Activated CD4-positive, alpha-beta T cell treated with anti-CD3 and anti-CD28 coated beads for 36 hours (primary cell): ENCODE results near the gene ZKSCAN4. TPM values are rescaled to one million over a fixed set of nuclear protein-coding genes. Genes with fewer than 3 reads are reported as not detected.

ENCODE experiments used
- ATAC-seq: fragments of 200-7000 bp; cut with Tn5 transposase; one replicate; pipeline ENCODE4 v1.10.0; 2021; ENCODE audit warnings: mild to moderate bottlenecking, moderate library complexity
- CTCF ChIA-PET: fragments of 350-600 bp; sonication (Branson Sonifier 250); formaldehyde crosslinking; loops from one replicate; lab custom pipeline; 2021; ENCODE audit warnings: antibody characterized with exemption; lab: Charles Lee
- POLR2A ChIA-PET: fragments of 350-600 bp; sonication (Branson Sonifier 250); formaldehyde crosslinking; loops from one replicate; lab custom pipeline; 2021; ENCODE audit warnings: antibody characterized with exemption, inconsistent platforms; lab: Charles Lee
- DNase-seq: peaks from one replicate; pipeline ENCODE4 v3.0.0-alpha.2; 2020
- H3K27ac Mint-ChIP-seq: one replicate; pipeline ENCODE4 v1.8.0; 2021; ENCODE audit warnings: mixed read lengths
- H3K27me3 Mint-ChIP-seq: one replicate; pipeline ENCODE4 v1.8.0; 2021; ENCODE audit warnings: mixed read lengths
- H3K36me3 Mint-ChIP-seq: one replicate; pipeline ENCODE4 v1.8.0; 2021; ENCODE audit warnings: low read depth, mixed read lengths
- H3K4me1 Mint-ChIP-seq: one replicate; pipeline ENCODE4 v1.8.0; 2021; ENCODE audit warnings: mixed read lengths
- H3K4me3 Mint-ChIP-seq: one replicate; pipeline ENCODE4 v1.8.0; 2021; ENCODE audit warnings: mild to moderate bottlenecking, moderate library complexity, mixed read lengths
- H3K9me3 Mint-ChIP-seq: one replicate; pipeline ENCODE4 v1.8.0; 2021; ENCODE audit warnings: low read depth, mixed read lengths
- intact Hi-C, 2 experiments: fragments of 100-400 bp; cut with DNase I in 1 of 2; cut with micrococcal nuclease in 1 of 2; formaldehyde crosslinking; loops; one replicate each; pipeline versions ENCODE4 v1.14.2 to v1.15.1; 2022 to 2024; cut with DNase I, micrococcal nuclease
- total RNA-seq, 2 experiments: library from RNA; stranded (reverse); gene quantifications; one replicate each; pipeline ENCODE4 v1.2.3, GENCODE V29; 2021

The ZKSCAN4 gene
- total RNA-seq, 2 experiments from 2014 or later = 3.2 to 4.1 TPM

GRCh38 chr6:28250747-28251146, 1.3 kb downstream of the ZKSCAN4 start:
- Mint-ChIP-seq H3K36me3 (peaks cover 25% of the 10 kb centered on the region), H3K4me1 (peaks cover 14% of the 10 kb centered on the region), H3K4me3 (peak overlapping the region; percentile 99), H3K9me3 (no peaks in the 10 kb centered on the region), H3K27ac (peak overlapping the region; percentile 4), H3K27me3 (no peaks in the 10 kb centered on the region)
- intact Hi-C loops = loop anchor here (5.0 to 10.0 kb wide), 3 partner anchors 97 to 866 kb away; partner anchors contain the start of genes ZKSCAN3 (in 1 of the 2), ZNF165 (in 1 of the 2) and ZNF391 (in 1 of the 2)
- DNase-seq = no peak
- ChIA-PET POLR2A (no interaction called here), CTCF (interaction anchor here (1.0 to 1.4 kb wide), 3 partner anchors 23 to 160 kb away, joined by 3 read pairs; no protein-coding TSS in a partner anchor)
- no peak for ATAC-seq

- POLR2A ChIA-PET = no interaction called here
- H3K36me3 Mint-ChIP-seq = peaks cover 38% of the 10 kb centered on the region
Observed at GRCh38 chr6:28248916-28249315, 3.2 kb downstream of the ZKSCAN4 start.

DNA sequence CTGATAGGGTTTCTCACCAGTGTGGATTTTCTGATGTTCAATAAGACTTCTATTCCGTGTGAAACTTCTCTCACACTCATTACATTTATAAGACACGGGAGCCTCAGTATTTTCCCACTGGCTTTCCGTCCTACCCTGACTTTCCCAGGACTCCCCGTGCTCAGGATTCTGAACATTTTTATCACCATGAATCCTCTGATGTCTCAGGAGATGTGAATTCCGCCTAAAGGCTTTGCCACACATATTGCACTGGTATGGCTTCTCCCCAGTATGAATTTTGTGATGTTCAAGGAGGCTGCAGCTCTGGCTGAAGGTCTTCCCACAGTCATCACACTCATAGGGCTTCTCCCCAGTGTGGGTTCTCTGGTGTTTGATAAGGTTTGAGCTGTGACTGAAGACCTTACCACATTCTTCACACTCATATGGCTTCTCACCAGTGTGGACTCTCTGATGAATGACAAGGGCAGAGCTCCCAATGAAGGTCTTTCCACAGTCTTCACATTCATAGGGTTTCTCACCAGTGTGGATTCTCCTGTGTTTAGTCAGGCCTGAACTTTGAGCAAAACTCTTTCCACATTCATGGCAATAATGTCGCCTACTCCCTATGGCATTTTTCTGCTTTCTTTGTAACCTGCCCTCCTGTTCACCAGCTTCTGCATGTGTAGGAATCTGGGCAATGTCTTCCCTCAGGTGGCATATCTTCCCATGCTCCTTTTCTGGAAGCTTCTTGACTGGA, 6.7 kb downstream of the ZKSCAN4 start:
- intact Hi-C loops = no loop called here
- Mint-ChIP-seq H3K36me3 (peaks cover 38% of the 10 kb centered on the region), H3K27ac (no peak overlapping the region), H3K9me3 (no peaks in the 10 kb centered on the region), H3K4me1 (no peaks in the 10 kb centered on the region), H3K4me3 (no peak overlapping the region), H3K27me3 (no peaks in the 10 kb centered on the region)
- no peak for ATAC-seq
- POLR2A ChIA-PET = interaction anchor here (0.6 kb wide), 1 partner anchor 1082 kb away, joined by 5 read pairs; no protein-coding TSS in a partner anchor
- CTCF ChIA-PET = no interaction called here
- DNase-seq = no peak

More at GRCh38 chr6:28248916-28249315, 3.2 kb downstream of the ZKSCAN4 start:
- H3K27ac Mint-ChIP-seq = no peak overlapping the region
- H3K4me1 Mint-ChIP-seq = peaks cover 14% of the 10 kb centered on the region
- ATAC-seq = no peak
- intact Hi-C loops = no loop called here
- no peak for DNase-seq
- H3K4me3 Mint-ChIP-seq = no peak overlapping the region
- CTCF ChIA-PET = interaction anchor here (0.9 to 1.5 kb wide), 2 partner anchors 108 to 109 kb away, joined by 3 to 7 read pairs; no protein-coding TSS in a partner anchor
- no peaks in the 10 kb centered on the region for H3K27me3 Mint-ChIP-seq
- no peaks in the 10 kb centered on the region for H3K9me3 Mint-ChIP-seq

- ATAC-seq (no peak), DNase-seq (no peak)
- Mint-ChIP-seq H3K27ac (no peak overlapping the region), H3K9me3 (no peaks in the 10 kb centered on the region), H3K4me1 (no peaks in the 10 kb centered on the region), H3K36me3 (peaks cover 37% of the 10 kb centered on the region), H3K4me3 (no peak overlapping the region), H3K27me3 (no peaks in the 10 kb centered on the region)
- ChIA-PET CTCF (interaction anchor here (0.7 kb wide), 1 partner anchor 113 kb away, joined by 3 read pairs; no protein-coding TSS in a partner anchor), POLR2A (no interaction called here)
- intact Hi-C loops = no loop called here
Observed at GRCh38 chr6:28243946-28244345, 8.1 kb downstream of the ZKSCAN4 start.

DNA sequence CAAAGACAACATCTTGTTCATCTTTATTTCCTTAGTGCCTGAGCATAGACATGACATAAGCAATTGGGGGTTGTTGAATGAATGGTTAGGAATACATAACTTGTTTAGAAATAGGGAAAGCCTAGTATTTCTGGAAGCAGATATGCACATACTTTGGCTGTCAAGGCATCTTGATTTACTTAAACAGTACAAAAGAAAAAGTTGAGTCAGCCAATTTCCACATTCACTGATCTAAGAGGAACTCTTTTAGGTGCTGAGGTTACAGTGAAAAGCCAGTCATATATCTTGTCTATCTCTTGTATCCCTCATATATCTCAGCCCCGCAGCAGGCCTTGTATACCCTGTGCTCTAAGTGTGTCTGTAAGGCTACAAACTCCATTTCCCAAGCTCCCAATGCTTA, 11.6 kb downstream of the ZKSCAN4 start:
- ChIA-PET POLR2A (no interaction called here), CTCF (no interaction called here)
- DNase-seq = no peak
- Mint-ChIP-seq H3K4me3 (no peak overlapping the region), H3K9me3 (no peaks in the 10 kb centered on the region), H3K27me3 (peaks cover 4% of the 10 kb centered on the region), H3K27ac (no peak overlapping the region), H3K36me3 (peaks cover 10% of the 10 kb centered on the region), H3K4me1 (no peaks in the 10 kb centered on the region)
- intact Hi-C loops = no loop called here
- no peak for ATAC-seq

DNA sequence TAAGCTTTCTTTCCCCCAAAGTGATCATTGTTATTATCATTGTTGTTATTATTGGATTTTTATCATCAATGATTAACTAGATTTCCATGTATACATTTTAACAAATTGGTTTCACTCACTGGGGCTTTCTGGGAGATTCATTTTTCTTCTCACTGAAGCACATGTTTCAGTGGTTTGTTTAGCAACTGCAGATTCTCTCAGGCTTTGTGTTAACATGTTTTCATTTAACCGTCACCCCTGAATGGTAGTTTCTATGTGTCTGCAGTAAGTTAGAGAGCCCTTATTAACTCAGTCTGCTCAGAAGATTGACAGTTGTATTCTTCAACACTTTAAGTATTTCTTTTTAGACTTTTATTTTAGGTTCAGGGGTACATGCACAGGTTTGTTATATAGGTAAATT, 12.4 kb downstream of the ZKSCAN4 start:
- no peaks in the 10 kb centered on the region for H3K9me3 Mint-ChIP-seq
- no peak overlapping the region for H3K27ac Mint-ChIP-seq
- H3K4me3 Mint-ChIP-seq = no peak overlapping the region
- intact Hi-C loops = no loop called here
- no peaks in the 10 kb centered on the region for H3K4me1 Mint-ChIP-seq
- peaks cover 4% of the 10 kb centered on the region for H3K36me3 Mint-ChIP-seq
- ATAC-seq (no peak), DNase-seq (no peak)
- ChIA-PET POLR2A (no interaction called here), CTCF (no interaction called here)
- H3K27me3 Mint-ChIP-seq = peaks cover 4% of the 10 kb centered on the region

- ATAC-seq (no peak), DNase-seq (no peak)
- no peaks in the 10 kb centered on the region for H3K4me1 Mint-ChIP-seq
- intact Hi-C loops = no loop called here
- H3K27ac Mint-ChIP-seq = no peak overlapping the region
- ChIA-PET POLR2A (no interaction called here), CTCF (no interaction called here)
- peaks cover 4% of the 10 kb centered on the region for H3K27me3 Mint-ChIP-seq
- H3K36me3 Mint-ChIP-seq = no peaks in the 10 kb centered on the region
- H3K9me3 Mint-ChIP-seq = no peaks in the 10 kb centered on the region
- no peak overlapping the region for H3K4me3 Mint-ChIP-seq
Observed at GRCh38 chr6:28235912-28236452, 16.1 kb downstream of the ZKSCAN4 start.

DNA sequence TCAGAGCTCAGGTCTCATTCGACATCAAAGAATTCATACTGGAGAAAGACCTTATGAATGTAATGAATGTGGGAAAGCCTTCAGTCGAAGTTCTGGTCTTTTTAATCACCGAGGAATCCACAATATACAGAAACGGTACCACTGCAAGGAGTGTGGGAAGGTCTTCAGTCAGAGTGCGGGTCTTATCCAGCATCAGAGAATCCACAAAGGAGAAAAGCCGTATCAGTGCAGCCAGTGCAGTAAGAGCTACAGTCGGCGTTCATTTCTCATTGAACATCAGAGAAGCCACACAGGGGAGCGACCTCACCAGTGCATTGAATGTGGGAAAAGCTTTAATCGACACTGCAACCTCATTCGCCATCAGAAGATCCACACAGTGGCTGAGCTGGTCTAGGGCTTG, 19.3 kb downstream of the ZKSCAN4 start:
- Mint-ChIP-seq H3K9me3 (no peaks in the 10 kb centered on the region), H3K27me3 (peaks cover 2% of the 10 kb centered on the region), H3K4me3 (no peak overlapping the region), H3K4me1 (no peaks in the 10 kb centered on the region), H3K27ac (no peak overlapping the region), H3K36me3 (no peaks in the 10 kb centered on the region)
- no peak for DNase-seq
- CTCF ChIA-PET = interaction anchor here (1.0 kb wide), 2 partner anchors 9 to 123 kb away, joined by 3 read pairs; no protein-coding TSS in a partner anchor
- ATAC-seq = no peak
- intact Hi-C loops = no loop called here
- POLR2A ChIA-PET = no interaction called here

DNA sequence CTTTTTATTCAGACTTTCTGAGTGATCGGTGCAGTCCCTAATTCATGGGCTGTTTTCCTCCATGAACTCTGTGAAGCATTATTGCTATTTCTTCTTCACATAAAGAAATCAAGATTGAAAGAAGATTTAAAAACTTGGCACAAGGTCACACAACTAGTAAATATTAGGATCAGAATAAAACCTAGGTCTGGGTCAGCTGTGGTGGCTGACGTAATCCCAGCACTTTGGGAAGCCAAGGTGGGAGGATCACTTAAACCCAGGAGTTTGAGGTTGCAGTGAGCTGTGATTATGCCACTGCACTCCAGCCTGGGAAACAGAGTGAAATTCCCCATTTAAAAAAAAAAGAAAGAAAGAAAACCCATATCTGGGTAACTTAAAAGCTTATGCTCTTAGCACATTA, 25.6 kb downstream of the ZKSCAN4 start:
- intact Hi-C loops = no loop called here
- no peak overlapping the region for H3K27ac Mint-ChIP-seq
- DNase-seq (no peak), ATAC-seq (no peak)
- POLR2A ChIA-PET = no interaction called here
- no peaks in the 10 kb centered on the region for H3K9me3 Mint-ChIP-seq
- H3K4me1 Mint-ChIP-seq = peaks cover 12% of the 10 kb centered on the region
- peaks cover 25% of the 10 kb centered on the region for H3K27me3 Mint-ChIP-seq
- H3K4me3 Mint-ChIP-seq = no peak overlapping the region
- CTCF ChIA-PET = no interaction called here
- H3K36me3 Mint-ChIP-seq = no peaks in the 10 kb centered on the region

DNA sequence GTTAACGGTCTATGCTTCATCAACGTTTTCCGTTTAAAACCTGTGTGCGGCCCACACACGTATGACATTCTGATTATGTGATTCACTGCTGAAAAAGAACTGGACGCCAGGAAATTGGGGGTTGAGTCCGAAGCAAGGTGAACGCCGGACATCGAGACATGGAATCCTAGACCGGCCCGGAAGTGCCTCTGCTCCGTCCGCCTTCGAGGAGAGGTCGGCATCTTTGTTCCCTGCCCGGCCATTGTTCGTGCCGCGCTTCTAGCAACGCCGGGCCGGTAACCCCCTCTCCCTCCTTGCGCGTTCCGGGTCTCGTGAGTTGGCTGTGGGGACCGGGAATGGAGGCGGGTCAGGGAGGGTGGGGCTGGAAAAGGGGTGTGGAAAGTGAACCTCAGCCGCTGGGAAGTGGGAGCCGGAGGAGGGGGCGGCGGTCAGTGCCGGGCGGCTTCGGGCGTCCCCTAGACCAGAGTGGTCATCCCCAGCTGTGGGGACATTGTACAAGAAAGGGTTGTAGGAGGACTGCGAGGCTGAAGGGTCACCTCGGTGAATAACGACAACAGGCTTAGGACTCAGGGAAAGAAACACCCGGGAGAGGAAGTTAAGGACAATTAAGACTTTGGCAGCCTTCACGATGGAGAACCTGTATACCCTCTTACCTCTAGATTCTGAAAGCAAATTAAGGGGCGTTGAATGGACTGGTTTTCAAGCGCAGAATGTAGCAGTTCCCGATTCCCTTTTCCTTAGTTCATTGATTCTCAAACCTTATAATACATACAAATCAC, 26.8 kb downstream of the ZKSCAN4 start, which contains the start of gene ZSCAN9:
Gene ZSCAN9 (plus strand): TSS at position 220 of the 779 bp plus-strand sequence. CDS start 1,810 bp downstream, outside the sequence.
- Mint-ChIP-seq H3K4me3 (peak within 1 kb of the TSS; percentile 77), H3K36me3 (no peaks in the 10 kb centered on the region), H3K27me3 (peaks cover 34% of the 10 kb centered on the region), H3K9me3 (no peaks in the 10 kb centered on the region), H3K27ac (peak within 1 kb of the TSS; percentile 48), H3K4me1 (peaks cover 12% of the 10 kb centered on the region)
- peak; percentile 64 for DNase-seq
- ChIA-PET CTCF (no interaction called here), POLR2A (no interaction called here)
- intact Hi-C loops = no loop called here
- peak; percentile 71 for ATAC-seq
